Stromal cell of bone marrow (primary cell): ENCODE measurements around the gene CCDC137.
"Not testable (repeated sequence)": the region's sequence is repeated elsewhere in the genome, so short reads cannot be mapped to it uniquely, and the experiment has no call there.

Source experiments
- DNase-seq: peaks from one replicate; pipeline ENCODE4 v3.0.0-alpha.2; 2012; ENCODE audit warnings: low read depth

Gene CCDC137, protein sequence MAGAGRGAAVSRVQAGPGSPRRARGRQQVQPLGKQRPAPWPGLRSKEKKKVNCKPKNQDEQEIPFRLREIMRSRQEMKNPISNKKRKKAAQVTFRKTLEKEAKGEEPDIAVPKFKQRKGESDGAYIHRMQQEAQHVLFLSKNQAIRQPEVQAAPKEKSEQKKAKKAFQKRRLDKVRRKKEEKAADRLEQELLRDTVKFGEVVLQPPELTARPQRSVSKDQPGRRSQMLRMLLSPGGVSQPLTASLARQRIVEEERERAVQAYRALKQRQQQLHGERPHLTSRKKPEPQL

DNA sequence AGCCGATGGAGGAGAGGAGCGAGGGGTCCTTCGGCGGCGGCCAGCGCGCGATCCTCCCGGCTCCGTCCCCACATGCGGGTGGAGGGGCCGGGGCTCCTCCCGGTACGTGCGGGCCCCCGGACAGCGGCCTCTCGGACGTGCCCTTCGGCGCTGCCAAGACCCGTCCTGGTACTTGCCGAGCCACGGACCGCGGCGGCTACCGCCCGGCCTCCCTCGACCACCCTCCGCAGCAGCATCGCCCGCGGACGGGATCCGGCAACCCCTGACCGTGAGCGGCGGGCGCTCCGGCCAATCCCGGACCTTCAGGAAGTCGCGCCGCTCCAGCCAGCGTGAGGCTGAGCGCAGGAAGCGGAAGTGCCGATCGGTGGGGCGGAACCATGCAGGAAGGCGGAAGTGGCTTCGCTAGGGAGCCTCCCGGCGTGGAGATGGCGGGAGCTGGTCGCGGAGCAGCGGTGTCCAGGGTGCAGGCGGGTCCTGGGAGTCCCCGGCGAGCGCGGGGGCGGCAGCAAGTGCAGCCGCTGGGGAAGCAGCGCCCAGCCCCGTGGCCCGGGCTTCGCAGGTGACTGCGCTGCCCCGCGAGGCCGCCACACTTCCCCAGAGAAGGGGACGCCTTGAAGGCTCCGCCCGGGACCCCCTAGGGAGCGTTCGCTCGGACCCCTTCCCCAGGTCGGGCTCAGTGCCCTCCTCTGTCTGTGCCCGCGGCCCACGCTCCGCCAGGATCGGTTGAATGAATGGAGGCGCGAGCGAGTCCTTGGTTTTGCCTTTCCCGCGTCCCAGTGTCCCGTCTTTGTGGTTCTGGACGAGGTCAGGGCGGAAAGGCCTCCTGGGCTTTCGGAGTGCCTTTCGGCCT is at the start of gene CCDC137, which contains the start of gene OXLD1:
CCDC137 (plus strand) TSS at position 396 of the 850 bp plus-strand sequence; CDS start at position 426, 30 bp downstream.
OXLD1 (minus strand) TSS at position 264 of the 850 bp plus-strand sequence; CDS start at position 236, 28 bp downstream.
- peak; percentile 92 for DNase-seq

GRCh38 chr17:81616877-81617276 is 49.7 kb upstream of the CCDC137 start:
- no peak for DNase-seq

GRCh38 chr17:81618307-81618706 is 48.2 kb upstream of the CCDC137 start:
- DNase-seq = not testable (repeated sequence)

GRCh38 chr17:81621494-81622130 is 44.9 kb upstream of the CCDC137 start:
- DNase-seq = no peak

GRCh38 chr17:81630274-81630673 is 36.3 kb upstream of the CCDC137 start:
- DNase-seq = no peak

GRCh38 chr17:81631482-81631881 is 35.1 kb upstream of the CCDC137 start:
- DNase-seq = no peak

GRCh38 chr17:81635431-81635830 is 31.1 kb upstream of the CCDC137 start:
- DNase-seq = no peak

- DNase-seq = peak; percentile 28
Observed at GRCh38 chr17:81635973-81636504, 30.5 kb upstream of the CCDC137 start.

DNA sequence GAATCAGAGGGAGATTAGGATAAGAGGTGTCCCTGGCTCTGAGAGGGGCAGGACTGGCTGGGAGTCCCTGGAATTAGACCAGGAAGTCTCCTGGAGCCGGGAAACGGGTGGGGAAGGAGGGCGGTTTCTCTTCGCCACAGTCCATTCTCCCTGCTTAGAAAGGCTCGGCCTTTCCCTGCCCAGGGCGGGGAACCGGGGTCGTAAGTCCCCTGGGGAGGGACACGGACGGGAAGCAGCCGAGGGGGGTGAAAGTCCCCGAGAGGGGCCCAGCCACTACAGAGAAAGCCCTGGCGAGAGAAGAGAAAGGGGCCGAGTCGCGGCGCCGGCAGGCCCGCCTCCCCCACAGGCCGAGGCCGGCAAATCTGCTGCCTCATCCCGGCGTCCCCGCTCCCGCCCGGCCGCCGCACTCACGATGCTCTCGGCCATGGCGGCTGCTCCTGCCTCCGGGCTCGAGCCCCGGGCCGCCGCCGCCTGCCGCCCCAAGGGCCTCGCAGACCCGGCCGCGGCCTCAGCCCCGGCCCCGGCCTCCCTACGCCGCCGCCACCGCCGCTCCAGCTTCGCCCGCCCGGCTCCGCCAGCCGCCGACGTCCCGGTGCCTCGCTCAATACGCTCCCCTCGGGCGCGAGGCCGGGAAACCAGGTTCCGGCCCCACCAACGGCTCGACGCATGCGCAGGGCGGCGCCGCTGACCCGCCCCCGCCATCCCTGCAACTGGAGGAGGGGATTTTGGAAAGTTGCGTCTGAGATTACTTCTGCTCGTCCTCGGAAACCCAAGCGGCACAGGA is 29.8 kb upstream of the CCDC137 start, which contains the start of the genes NPLOC4 and TSPAN10:
NPLOC4 (minus strand) TSS at position 608 of the 784 bp plus-strand sequence; CDS start at position 426, 182 bp downstream.
TSPAN10 (plus strand) TSS at position 692 of the 784 bp plus-strand sequence. CDS start 5,217 bp downstream, outside the sequence.
- DNase-seq = peak; percentile 64

DNA sequence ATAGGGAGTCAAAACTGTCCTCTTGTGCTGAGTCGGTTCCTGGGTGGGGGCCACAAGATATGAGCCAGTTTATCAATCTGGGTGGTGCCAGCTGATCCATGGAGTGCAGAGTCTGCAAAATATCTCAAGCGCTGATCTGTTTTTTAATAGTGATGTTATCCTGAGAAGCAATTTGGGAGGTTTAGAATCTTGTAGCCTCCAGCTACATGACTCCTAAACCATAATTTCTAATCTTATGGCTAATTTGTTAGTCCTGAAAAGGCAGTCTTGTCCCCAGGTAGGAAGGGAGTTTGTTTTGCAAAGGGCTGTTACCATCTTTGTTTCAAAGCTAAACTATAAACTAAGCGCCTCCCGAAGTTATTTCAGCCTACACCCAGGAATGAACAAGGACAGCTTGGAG is 27.9 kb upstream of the CCDC137 start:
- DNase-seq = no peak

DNA sequence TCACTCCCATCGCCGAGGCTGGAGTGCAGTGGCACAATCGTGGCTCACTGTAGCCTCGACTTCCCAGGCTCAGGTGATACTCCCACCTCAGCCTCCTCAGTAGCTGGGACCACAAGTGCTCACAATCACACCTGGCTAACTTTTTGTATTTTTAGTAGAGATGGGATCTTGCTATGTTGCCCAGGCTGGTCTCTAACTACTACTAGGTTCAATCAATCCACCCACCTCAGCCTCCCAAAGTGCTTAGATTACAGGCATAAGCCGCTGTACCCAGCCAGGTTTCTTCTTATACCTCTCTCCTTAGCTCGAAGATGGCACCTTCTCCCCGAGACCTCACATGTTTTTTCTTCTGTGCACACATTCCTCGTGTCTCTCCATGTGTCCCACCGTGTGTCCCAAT is 26.5 kb upstream of the CCDC137 start:
- no peak for DNase-seq

DNA sequence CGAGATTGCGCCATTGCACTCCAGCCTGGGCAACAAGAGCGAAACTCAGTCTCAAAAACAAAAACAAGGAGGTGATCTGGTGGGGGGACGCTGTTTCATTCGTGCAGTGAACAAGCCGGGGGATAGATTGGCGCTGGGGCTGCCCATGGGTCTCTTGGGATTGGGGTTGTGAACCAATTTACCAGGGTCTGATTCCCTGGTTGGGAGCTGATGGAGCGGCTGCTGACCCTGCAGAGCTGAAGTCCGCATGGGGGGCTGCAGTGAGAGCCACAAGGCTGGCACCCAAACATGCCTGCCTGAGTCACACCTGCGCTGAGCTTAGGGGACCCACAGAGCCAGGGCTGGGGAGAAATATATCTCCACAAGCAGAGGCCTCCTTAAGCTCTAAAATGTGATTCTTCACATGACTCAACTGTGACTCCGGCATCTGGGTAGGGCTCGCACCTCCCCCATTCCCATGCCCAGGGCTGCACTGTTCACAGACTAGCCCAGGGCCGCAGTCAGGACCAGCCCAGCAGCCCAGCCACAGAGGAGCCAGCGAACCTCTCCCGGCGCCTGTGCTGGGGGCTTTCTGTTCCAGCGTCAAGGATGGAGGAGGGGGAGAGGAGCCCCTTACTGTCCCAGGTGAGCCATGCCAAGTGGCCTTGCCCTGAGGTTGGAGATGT is 24.6 kb upstream of the CCDC137 start:
- peak; percentile 30 for DNase-seq

DNA sequence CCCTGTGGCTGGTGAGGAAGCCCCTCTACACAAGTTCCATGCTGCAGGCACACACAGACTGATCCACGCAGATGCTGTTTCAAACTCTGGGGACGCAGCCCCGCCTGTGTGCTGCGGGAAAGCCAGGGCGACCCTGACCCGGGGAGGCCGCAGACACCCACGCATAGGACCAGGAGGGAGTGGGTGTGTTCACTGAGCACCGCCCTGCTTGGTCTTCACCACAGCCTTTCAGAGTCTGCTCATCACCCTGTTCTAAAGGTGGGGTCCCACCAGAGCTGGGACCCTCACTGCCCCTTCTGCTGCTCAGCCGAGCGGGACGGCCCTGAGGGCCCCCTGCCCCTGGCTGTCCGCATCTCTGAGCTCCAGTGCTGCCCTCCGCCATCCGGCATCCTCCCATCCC is 22.0 kb upstream of the CCDC137 start:
- DNase-seq = no peak

DNA sequence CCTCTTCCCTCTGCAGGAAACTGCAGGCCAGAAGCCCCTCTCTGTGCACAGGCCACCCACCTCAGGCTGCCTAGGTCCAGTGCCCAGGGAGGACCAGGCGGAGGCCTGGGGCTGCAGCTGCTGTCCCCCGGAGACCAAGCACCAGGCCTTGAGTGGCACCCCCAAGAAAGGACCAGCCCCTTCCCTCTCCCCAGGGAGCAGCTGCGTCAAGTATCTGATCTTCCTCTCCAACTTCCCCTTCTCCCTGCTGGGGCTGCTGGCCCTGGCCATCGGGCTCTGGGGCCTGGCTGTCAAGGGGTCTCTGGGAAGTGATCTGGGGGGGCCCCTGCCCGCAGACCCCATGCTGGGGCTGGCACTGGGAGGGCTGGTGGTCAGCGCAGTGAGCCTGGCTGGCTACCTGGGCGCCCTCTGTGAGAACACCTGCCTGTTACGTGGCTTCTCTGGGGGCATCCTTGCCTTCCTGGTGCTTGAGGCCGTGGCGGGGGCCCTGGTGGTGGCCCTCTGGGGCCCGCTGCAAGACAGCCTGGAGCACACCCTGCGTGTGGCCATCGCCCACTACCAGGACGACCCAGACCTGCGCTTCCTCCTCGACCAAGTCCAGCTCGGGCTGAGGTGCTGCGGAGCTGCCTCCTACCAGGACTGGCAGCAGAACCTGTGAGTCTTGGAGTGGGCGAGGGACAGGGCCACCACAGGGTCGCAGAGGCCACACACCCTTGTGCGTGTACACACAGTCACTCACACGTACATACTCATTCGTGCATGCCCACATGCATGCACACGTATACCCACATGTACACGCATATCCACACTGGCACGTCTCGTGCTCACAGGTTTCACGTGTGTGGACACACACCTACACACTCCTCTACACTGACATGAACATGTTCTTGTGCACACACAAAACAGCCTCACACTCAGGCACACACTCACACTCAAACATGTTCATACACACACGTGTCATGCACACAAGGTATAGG is 21.3 kb upstream of the CCDC137 start:
- no peak for DNase-seq

DNA sequence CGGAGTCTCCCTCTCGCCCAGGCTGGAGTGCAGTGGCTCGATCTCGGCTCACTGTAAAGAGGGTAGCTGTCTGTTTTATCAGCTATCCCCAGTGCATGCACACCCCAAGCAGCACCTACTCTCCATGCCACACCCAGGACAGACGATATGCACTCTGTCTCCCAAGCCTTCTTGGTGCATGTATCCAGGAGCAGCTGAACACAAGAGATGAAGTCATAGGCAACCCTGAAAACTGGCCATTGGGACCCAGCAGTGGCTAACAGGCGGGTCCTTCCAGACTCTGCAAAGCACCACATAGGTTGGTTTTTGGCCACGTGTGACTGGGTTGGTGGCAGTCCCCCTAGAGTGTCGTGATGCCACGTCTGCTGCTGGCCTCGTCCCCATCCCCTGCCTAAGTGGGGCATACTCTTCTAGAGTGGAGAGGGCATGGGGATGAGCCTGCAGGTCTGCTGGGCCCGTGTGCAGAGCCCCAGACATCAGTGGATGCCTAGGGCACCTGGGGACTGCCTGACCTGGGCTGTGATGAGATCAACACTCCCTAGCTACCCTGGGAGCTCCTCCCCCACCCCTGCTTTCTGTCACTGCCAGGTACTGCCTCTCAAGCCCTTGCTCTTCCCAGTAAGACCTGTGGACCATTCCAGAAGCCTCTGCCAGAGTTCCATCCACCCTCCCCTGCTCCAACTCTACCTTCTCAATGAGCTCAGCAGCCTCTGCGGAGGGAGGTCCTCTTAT is 19.5 kb upstream of the CCDC137 start:
- no peak for DNase-seq

GRCh38 chr17:81647640-81648012 is 18.9 kb upstream of the CCDC137 start:
- no peak for DNase-seq

GRCh38 chr17:81648013-81648706 is 18.4 kb upstream of the CCDC137 start:
- DNase-seq = no peak

- DNase-seq = no peak
Observed at GRCh38 chr17:81648707-81649085, 17.8 kb upstream of the CCDC137 start.
